HG03558 (cell line): Measurements from ENCODE around the gene SH3RF3.

Experiments
- ATAC-seq: cut with Tn5 transposase; IDR thresholded peaks from one replicate; pipeline ENCODE4 v1.9.1; 2021; ENCODE audit warnings: moderate number of reproducible peaks; ENCODE audit not compliant: unreplicated experiment; ENCODE audit errors: extremely low read depth

The SH3RF3 gene

GRCh38 chr2:109395494-109396201 is 266.6 kb downstream of the SH3RF3 start:
- ATAC-seq = no peak

GRCh38 chr2:109396202-109397180 is 267.5 kb downstream of the SH3RF3 start:
- ATAC-seq = no peak

GRCh38 chr2:109397893-109398292 is 268.9 kb downstream of the SH3RF3 start:
- ATAC-seq = no peak

GRCh38 chr2:109398366-109399015 is 269.5 kb downstream of the SH3RF3 start:
- no peak for ATAC-seq

- no peak for ATAC-seq
These were observed 270.1 kb downstream of the SH3RF3 start for GRCh38 chr2:109399066-109399465.

GRCh38 chr2:109400102-109400501 is 271.1 kb downstream of the SH3RF3 start:
- no peak for ATAC-seq

- ATAC-seq = no peak
These were observed 272.4 kb downstream of the SH3RF3 start for GRCh38 chr2:109401370-109401769.

- ATAC-seq = no peak
These were observed 273.2 kb downstream of the SH3RF3 start for GRCh38 chr2:109402180-109402579.

- ATAC-seq = no peak
These were observed 274.2 kb downstream of the SH3RF3 start for GRCh38 chr2:109402980-109403840.

- ATAC-seq = no peak
These were observed 274.8 kb downstream of the SH3RF3 start for GRCh38 chr2:109403841-109404201.

GRCh38 chr2:109404681-109405080 is 275.7 kb downstream of the SH3RF3 start:
- no peak for ATAC-seq

- ATAC-seq = no peak
These were observed 276.9 kb downstream of the SH3RF3 start for GRCh38 chr2:109405873-109406272.

GRCh38 chr2:109406301-109406700 is 277.3 kb downstream of the SH3RF3 start:
- no peak for ATAC-seq

- ATAC-seq = no peak
These were observed 278.5 kb downstream of the SH3RF3 start for GRCh38 chr2:109407276-109408042.

- no peak for ATAC-seq
These were observed 279.0 kb downstream of the SH3RF3 start for GRCh38 chr2:109408043-109408335.

GRCh38 chr2:109409321-109410038 is 280.5 kb downstream of the SH3RF3 start:
- no peak for ATAC-seq

GRCh38 chr2:109410039-109410815 is 281.2 kb downstream of the SH3RF3 start:
- no peak for ATAC-seq
